IPS-15b (cell line): Measurements from ENCODE around the gene DPM2.
A peak's percentile ranks its signal among the peaks of the same experiment; 100 is the strongest.

ENCODE experiments used
- H3K27me3 ChIP-seq: one replicate; pipeline ENCODE4 v1.6.1; 2013; ENCODE audit warnings: low read length; ENCODE audit not compliant: control insufficient read depth, insufficient read depth
- H3K36me3 ChIP-seq: one replicate; pipeline ENCODE4 v1.6.1; 2013; ENCODE audit warnings: low read length; ENCODE audit not compliant: control insufficient read depth, insufficient read depth
- H3K4me1 ChIP-seq: one replicate; pipeline ENCODE4 v1.6.1; 2013; ENCODE audit warnings: mild to moderate bottlenecking, low read length; ENCODE audit not compliant: control insufficient read depth, insufficient read depth
- H3K4me3 ChIP-seq: one replicate; pipeline ENCODE4 v1.5.1; 2013; ENCODE audit warnings: low read depth, low read length
- H3K9ac ChIP-seq: one replicate; pipeline ENCODE4 v1.6.1; 2013; ENCODE audit warnings: low read depth, mild to moderate bottlenecking, low read length
- H3K9me3 ChIP-seq: one replicate; pipeline ENCODE4 v1.6.1; 2013; ENCODE audit warnings: mild to moderate bottlenecking, low read length; ENCODE audit not compliant: control insufficient read depth, insufficient read depth

DPM2 gene

DNA sequence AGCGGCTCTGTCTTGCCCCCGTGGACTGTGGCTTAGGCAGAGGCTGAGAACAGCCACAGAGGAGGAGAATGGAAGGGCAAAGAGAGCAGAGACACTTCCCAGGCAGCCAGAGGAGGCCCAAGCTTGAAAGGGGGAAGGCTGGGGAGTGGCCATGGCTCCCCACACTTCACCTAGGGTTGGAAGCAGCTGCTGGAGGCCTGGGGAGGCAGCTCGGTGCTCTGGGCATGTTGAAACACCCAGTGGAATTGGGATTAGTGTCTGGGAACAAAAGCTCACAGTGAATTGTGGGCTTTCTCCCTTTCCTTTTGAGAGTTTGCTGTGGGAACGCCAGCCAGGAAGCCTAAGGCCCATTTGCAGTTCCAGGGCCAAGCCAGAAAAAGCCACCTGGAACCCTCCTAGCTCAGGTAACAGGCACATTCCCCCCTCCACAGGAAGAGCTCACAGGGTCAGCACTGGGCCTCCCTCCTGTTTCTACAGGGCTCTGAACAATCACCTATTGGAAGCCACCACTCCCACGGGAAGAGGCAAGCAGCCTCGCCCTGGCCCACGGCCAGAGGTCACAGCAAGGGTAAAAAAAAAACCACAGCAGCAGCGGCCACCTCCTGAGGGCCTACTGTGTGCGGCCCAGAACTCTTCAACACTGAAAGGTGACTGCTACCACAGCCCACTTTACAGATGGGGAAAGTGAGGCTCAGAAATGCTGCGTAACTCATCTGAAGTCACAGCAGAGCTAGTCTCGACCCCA lies 22.9 kb upstream of the DPM2 start:
- H3K9ac ChIP-seq = peak overlapping the region; percentile 39

DNA sequence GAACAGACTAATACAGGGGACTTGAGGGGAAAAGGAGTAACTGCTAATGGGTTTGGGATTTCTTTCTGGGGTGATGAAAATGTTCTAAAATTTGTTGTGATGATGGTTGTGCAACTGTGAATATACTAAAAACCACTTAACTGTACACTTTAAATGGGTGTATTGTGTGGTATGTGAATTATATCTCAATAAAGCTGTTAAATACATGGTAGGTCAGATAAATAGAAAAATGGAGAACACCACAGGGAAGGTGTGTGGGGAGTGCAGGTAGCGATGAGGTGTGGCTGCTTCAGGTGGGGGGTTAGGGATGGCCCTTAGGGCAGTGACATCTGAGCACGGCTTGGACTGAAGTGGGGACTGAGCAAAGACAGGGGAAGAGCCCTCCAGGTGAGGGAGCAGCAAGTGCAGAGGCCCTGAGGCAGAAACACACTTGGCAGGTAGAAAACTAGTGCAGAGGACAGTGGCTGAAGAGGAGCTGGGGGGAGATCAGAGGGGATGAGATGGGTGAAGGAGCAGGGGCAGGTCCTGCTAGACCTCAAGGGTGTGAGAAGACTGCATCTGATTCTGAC lies 22.3 kb upstream of the DPM2 start:
- Histone ChIP-seq H3K4me3 (no peak overlapping the region), H3K27me3 (no peaks in the 10 kb centered on the region), H3K9ac (no peak overlapping the region), H3K36me3 (peaks cover 8% of the 10 kb centered on the region), H3K4me1 (peaks cover 11% of the 10 kb centered on the region), H3K9me3 (no peaks in the 10 kb centered on the region)

More for the DNA sequence above, 22.9 kb upstream of the DPM2 start:
- no peak overlapping the region for H3K4me3 ChIP-seq
- peaks cover 8% of the 10 kb centered on the region for H3K36me3 ChIP-seq
- peaks cover 6% of the 10 kb centered on the region for H3K4me1 ChIP-seq
- no peaks in the 10 kb centered on the region for H3K9me3 ChIP-seq
- H3K27me3 ChIP-seq = no peaks in the 10 kb centered on the region

DNA sequence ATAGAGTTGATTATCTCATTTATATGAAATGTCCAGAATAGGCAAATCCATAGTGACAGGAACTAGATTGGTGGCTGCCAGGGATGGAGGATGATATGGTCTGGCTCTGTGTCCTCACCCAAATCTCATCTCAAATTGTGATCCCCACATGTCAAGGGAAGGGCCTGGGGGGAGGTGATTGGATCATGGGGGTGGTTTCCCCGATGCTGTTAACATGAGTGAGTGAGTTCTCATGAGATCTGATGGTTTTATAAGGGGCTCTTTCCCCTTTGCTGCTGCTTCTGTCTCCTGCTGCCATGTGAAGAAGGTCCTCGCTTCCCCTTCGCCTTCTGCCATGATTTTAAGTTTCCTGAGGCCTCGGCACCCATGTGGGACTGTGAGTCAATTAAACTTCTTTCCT lies 21.7 kb upstream of the DPM2 start:
- Histone ChIP-seq H3K9ac (no peak overlapping the region), H3K27me3 (no peaks in the 10 kb centered on the region), H3K4me1 (peaks cover 11% of the 10 kb centered on the region), H3K9me3 (no peaks in the 10 kb centered on the region), H3K4me3 (no peak overlapping the region), H3K36me3 (peaks cover 6% of the 10 kb centered on the region)

DNA sequence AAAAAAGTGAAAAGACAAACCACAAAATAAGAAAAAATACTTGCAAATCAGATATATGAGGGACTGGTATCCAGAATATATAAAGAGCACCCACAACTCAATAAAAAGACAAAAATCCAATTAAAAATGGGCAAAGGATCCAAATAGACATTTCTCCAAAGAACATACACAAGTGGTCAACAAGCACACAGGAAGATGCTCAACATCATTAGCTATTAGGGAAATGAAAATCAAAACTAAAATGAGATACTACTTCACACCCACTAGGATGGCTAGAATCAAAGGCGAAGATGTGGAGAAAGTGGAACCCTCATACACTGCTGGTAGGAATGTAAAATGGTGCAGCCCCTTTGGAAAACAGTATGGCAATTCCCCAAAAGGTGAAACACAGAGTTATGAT lies 21.1 kb upstream of the DPM2 start:
- H3K4me1 ChIP-seq = peaks cover 11% of the 10 kb centered on the region
- H3K4me3 ChIP-seq = no peak overlapping the region
- peaks cover 6% of the 10 kb centered on the region for H3K36me3 ChIP-seq

DNA sequence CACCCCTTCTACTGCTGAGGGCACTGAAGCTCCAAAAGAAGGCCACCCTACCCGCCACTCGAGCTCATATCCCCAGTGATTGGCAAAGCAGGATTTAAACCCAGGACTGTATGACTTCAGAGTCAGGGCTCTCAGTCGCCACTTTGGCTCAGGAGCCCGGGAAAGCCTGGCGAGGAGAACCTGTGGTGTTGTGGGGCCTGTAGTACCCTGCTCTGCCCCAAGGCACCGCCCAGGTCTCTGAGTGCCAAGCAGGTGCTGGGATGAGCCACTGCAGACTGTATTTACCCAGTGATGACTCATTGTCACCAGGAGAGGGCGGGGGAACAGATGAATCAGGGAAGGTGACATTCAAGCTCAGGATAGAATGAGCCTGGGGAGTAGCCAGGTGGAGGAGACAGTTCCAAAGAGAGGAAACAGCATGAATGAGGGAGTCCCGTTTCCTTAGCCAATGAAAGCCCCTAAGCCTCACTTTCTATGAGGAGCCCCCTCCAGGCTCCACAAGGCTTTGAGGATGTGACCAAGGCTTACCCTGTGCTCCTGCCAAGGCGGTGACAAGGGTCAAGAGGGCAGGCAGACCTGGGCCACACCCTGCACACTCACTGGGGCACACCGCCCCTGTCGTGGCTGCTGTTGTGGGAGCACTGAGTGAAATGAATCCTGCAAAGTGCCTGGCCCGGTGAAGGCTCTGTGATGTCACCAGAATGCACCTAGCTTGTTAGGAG lies 17.8 kb upstream of the DPM2 start:
- Histone ChIP-seq H3K36me3 (peaks cover 3% of the 10 kb centered on the region), H3K9me3 (no peaks in the 10 kb centered on the region), H3K9ac (no peak overlapping the region), H3K4me1 (peaks cover 11% of the 10 kb centered on the region), H3K27me3 (no peaks in the 10 kb centered on the region), H3K4me3 (no peak overlapping the region)

More for the DNA sequence above, 21.1 kb upstream of the DPM2 start:
- Histone ChIP-seq H3K9ac (no peak overlapping the region), H3K9me3 (no peaks in the 10 kb centered on the region), H3K27me3 (no peaks in the 10 kb centered on the region)

DNA sequence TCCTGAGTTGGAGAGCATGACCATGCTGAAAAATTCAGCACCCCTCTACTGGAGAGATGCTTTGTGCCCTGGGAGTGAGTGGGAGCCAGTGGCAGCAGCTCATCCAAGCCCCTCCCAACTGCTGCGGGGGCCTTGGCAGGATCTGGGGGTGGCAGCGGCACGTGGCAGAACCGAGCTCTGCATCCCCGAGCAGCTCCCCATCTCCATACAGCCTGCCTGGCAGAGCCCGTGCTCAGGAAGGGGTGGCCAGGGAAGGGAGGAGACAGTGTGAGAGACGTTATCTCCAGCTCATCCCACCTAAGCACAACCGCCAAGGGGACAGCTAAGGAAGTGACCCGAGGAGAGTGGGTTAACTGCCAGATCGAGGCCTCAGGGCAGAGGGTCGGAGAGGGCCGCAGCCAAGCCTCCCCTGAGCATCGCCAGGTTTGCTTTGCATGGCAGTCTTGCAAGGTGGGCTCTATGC lies 17.2 kb upstream of the DPM2 start:
- Histone ChIP-seq H3K36me3 (peaks cover 3% of the 10 kb centered on the region), H3K27me3 (no peaks in the 10 kb centered on the region), H3K9me3 (no peaks in the 10 kb centered on the region), H3K4me1 (peaks cover 11% of the 10 kb centered on the region), H3K9ac (no peak overlapping the region), H3K4me3 (no peak overlapping the region)

DNA sequence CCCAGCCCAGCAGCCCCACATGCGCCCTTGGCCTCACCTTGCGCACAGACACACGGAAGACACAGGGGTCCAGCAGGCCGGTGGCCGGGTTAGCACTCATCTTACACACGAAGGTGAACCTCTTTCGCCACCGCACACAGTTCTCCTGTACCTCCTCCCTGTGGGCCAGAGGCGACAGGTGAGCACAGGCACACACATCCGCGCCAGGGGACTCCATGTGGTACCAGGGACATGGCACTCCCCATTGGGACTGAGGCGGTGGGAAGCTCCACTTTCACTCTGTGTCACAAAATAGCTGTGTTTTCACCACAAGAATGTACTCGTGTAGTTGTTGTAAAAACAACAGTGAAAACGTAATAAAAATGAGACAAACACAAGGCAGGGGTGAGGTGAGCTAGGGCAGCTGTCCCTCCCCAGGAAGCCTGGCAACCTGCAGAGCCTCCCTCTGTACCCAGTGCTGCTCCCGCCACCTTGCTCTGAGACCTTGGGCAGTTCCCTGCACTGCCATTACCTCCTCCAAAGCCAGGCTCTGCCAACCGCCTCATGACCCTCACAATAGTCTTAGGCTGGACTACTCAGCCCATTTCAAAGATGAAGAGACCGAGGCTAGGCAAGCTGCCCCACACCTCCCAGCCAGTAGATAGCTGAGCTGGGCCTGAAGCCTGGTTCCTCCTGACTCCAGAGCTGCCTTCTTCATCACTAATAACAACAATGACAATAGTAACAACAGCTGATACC lies 16.3 kb upstream of the DPM2 start:
- H3K9me3 ChIP-seq = no peaks in the 10 kb centered on the region
- peaks cover 11% of the 10 kb centered on the region for H3K4me1 ChIP-seq
- H3K9ac ChIP-seq = peak overlapping the region; percentile 54
- H3K27me3 ChIP-seq = no peaks in the 10 kb centered on the region
- H3K4me3 ChIP-seq = no peak overlapping the region
- H3K36me3 ChIP-seq = peaks cover 3% of the 10 kb centered on the region

DNA sequence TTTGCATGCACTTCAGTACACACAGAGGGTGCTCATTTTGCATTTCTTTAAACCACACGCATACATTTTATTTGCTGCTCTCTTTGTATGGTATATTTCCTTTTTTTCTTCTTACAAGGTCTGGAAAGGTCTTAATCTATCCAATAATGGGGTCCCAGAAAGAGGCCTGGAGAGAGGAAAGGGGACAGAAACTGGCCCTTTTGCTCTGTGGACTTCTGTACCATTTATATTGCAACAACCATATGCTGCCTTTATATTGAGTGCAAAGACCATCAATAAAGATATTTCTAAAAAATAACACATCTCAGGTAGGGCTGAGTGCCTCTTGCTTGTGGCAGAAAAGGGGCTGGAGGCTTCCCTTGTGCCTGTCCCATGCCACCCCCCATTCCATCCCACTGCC lies 15.5 kb upstream of the DPM2 start:
- H3K4me3 ChIP-seq = no peak overlapping the region
- no peaks in the 10 kb centered on the region for H3K27me3 ChIP-seq
- peaks cover 11% of the 10 kb centered on the region for H3K4me1 ChIP-seq
- H3K9me3 ChIP-seq = no peaks in the 10 kb centered on the region
- H3K9ac ChIP-seq = peak overlapping the region; percentile 54
- peaks cover 4% of the 10 kb centered on the region for H3K36me3 ChIP-seq

DNA sequence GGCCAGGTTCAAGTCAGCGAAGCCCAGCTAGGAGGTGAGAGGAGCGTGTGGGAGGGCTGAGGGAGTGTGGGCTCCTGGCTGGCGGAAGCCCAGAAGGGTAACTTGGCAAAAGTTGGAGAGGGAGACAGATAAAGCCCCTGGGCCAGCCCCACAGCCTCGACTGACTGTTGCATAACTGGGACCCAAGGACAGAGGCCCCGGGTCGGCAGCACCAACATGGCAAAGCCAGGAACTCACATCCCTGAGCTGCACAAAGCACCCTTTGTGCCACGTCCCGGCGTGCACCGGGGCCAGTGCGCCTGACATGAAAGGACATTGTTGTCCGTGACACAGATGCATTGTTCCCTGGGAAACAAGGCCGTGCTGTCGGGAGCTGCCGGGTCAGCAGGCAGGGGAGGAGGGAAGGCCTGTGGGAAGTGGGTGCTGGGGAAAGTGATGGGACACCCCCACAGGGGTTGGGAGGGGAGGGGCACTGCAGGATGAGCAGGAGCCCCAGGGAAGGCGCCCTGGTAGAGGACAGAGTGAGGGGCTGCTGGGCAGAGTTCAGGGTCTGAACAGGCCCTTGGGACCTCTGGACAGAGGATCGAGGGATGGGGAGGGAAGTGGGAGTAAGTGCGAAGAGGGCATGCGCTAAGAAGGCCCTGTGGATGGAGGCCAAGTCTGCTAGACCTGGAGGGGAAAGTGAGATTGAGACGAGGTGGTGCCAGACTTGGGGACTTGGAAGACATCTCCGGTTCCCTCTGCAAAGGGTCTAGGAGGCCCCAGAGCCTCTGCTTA lies 13.0 kb upstream of the DPM2 start:
- H3K27me3 ChIP-seq = no peaks in the 10 kb centered on the region
- peaks cover 6% of the 10 kb centered on the region for H3K4me1 ChIP-seq
- no peak overlapping the region for H3K9ac ChIP-seq
- H3K4me3 ChIP-seq = no peak overlapping the region
- peaks cover 17% of the 10 kb centered on the region for H3K36me3 ChIP-seq
- no peaks in the 10 kb centered on the region for H3K9me3 ChIP-seq

DNA sequence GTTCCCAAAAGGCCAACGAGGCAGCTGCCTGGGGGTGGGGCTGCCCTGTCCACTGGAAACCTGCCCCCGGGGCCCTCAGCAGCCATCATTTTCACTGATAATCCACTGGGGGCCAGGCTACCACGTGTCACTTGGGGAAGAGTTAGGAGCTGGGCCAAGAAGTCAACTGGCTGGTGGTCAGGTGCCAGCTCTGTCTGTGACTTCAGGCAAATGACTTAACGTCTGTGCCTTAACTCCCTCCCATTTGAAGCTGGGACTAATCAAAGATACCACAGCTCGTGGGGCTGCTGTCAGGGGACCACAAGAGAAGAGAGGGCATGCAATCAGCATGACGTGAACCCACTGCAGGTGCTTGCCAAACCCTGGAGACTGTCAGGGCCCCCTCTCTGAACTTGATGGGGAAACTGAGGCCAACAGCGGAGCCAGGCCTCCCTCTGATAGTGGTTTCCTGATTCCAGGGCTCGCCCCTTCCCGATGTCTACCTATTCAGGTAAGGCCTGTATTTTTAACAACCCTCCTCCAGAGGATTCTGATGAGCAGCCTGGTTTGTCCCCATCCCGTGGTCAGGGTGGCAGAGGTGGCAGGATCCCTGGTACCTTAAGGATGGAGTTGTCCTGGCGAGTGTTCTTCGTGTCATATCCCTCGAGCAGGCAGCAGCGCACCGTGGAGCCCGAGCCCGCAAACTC lies 12.3 kb upstream of the DPM2 start:
- H3K9ac ChIP-seq = no peak overlapping the region
- H3K27me3 ChIP-seq = no peaks in the 10 kb centered on the region
- H3K4me3 ChIP-seq = no peak overlapping the region
- H3K4me1 ChIP-seq = peaks cover under 1% of the 10 kb centered on the region
- H3K9me3 ChIP-seq = no peaks in the 10 kb centered on the region
- peaks cover 23% of the 10 kb centered on the region for H3K36me3 ChIP-seq
